GM19023 (cell line): ENCODE measurements around the gene TMED10.
"Not testable (repeated sequence)": the region's sequence is repeated elsewhere in the genome, so short reads cannot be mapped to it uniquely, and the experiment has no call there.

Source experiments
- ATAC-seq: cut with Tn5 transposase; IDR thresholded peaks from one replicate; pipeline ENCODE4 v1.9.1; 2021; ENCODE audit warnings: mild to moderate bottlenecking, moderate library complexity; ENCODE audit not compliant: unreplicated experiment

The TMED10 gene

DNA sequence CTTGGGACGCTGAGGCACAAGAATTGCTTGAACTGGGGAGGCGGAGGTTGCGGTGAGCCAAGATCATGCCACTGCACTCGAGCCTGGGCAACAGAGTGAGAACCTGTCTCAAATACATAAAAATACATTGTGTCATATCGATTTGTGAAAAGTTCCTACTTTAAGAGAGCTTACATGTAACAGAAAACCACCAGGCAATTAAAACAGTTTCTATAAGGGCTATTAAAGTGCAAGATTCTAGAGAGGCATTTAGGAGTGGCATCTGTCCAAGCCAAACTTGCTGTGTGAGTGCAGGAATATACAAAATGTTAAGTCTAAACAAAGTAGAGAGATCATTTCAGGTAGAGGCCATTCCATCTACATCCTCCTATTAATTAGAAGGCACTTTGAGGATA is 47.8 kb downstream of the TMED10 start:
- no peak for ATAC-seq

DNA sequence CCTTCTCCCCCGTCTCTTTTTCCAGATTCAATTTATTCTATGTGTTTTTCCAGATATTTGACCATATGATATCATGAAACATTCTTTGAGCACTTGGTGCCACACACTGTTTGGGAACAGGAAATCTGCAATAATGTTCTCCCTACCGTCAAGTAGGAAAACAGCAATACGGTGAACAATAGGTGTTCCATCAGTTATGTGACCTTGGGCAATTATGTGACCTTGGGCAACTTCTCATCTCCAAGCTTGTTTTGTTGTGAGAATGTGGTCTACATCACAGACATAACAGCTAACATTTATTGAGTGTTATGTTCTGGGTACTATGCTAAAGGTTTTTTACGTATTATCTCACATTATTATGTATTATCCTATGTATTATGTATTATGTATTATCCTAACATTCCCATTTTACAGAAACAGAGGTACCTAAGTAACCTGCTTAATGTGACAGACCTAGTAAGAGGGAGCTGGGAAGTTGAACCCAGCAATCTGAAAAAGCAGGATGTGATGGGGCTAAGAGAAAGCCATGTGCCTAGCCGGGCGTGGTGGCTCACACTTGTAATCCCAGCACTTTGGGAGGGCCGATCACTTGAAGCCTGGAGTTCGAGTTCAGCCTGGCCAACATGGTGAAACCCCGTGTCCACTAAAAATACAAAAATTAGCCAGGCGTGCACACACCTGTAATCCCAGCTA is 48.4 kb downstream of the TMED10 start:
- no peak for ATAC-seq

DNA sequence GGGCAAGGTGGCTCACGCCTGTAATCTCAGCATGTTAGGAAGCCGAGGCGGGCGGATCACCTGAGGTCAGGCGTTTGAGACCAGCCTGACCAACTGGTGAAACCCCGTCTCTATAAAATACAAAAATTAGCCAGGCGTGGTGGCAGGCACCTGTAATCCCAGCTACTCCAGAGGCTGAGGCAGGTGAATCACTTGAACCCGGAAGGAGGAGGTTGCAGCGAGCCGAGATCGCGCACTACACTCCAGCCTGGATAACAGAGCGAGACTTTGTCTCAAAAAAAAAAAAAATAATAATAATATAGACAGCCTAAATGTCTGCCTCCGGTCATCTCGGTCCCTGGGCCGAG is 49.0 kb downstream of the TMED10 start:
- not testable (repeated sequence) for ATAC-seq

DNA sequence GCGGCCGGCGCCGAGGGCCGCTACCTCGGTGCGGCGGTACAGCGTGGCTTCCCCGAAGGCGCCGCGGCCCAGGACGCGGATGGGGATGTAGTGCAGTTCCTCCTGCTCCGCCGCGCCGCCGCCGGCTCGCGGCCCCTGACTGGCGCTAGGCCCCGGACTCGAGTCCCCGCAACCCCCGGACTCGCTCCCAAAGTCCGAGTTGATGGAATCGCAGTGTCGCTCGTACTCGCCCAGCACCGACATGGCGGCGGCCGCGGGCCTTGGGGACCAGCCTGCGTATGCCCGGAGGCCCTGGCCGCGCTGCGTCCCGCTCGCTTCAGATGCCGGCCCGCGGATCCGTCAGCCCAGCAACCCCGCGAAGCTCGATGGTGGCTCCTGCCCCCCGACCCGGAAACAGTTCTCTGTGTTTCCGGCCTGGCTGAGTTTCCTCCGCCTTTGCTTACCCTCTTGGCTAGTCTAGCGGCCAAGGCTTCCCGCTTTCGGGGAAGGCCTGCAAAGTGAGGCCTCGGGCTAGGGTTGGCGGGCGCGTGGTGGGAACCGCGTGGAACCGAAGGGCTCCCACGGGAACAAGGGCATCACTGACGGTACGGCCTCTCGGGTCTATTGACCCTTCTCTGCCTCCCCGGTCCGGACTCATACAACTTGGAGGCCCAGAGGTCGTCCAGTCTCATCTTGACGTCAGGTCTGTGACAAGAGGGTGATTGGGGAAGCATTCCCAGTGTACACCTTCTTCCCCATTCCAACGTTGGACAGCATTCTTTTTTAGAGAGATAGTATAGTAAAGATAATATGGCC is 49.5 kb downstream of the TMED10 start, which contains the start of gene NEK9:
Gene NEK9, minus strand, starts transcription at position 370 of the 795 bp plus-strand sequence. Its CDS starts 127 bp downstream, at position 243.
- peak; percentile 86 for ATAC-seq

DNA sequence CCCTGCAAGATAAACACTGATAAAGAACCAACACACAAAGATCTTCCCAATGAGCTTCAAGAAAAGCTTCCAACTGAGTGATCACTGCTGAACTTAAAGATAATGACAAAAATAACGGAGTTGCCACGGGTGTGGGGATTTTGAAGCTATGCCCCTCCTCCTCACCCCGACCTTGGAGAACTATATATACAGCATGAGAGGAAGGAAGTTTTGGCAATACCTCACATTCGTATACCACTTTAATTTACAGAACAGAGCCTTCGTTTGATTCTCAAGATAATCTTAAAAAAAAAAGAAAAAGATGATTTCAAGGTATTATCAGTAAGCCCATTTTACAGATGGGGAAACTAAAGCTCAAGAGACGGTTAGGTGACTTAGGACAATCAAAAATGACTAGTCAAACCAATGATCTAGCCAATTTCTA is 50.3 kb downstream of the TMED10 start:
- no peak for ATAC-seq

DNA sequence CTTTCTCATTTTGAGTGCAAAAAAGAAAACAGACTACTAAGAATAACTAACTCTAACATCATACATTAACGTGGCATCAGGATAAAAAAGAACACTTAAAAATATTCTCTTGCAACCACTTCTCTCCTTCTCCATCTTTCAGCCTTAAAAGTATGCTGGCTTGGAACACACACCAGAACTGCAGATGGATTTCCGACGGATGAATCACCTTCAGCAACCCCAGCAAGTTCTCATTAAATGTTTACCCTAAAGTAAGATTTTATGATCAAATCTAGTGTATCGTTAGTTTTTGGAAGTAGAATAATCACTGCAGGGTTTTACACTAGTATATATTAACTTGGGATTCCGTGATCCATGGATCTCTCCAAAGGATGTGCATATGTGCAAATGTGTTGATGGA is 50.8 kb downstream of the TMED10 start:
- no peak for ATAC-seq

DNA sequence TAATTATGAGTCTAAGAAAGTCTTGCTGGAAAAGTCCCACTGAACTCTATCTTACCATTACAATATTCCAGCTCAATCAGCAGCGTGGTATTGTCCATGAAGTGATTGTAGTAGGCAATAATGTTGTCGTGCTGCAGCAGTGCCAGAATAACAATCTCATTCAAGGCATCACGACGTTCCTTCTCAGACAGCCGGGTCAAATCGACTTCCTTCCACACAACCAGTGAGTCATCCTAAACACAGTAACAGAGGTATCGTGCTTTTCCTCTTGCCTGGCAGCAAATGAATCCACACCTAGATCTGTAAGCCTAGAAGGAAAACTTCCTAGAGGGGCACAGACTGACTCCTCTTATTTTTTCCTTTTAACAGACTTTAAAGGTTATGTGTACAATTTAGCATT is 52.4 kb downstream of the TMED10 start:
- no peak for ATAC-seq

GRCh38 chr14:75121552-75121951 is 54.9 kb downstream of the TMED10 start:
- no peak for ATAC-seq

DNA sequence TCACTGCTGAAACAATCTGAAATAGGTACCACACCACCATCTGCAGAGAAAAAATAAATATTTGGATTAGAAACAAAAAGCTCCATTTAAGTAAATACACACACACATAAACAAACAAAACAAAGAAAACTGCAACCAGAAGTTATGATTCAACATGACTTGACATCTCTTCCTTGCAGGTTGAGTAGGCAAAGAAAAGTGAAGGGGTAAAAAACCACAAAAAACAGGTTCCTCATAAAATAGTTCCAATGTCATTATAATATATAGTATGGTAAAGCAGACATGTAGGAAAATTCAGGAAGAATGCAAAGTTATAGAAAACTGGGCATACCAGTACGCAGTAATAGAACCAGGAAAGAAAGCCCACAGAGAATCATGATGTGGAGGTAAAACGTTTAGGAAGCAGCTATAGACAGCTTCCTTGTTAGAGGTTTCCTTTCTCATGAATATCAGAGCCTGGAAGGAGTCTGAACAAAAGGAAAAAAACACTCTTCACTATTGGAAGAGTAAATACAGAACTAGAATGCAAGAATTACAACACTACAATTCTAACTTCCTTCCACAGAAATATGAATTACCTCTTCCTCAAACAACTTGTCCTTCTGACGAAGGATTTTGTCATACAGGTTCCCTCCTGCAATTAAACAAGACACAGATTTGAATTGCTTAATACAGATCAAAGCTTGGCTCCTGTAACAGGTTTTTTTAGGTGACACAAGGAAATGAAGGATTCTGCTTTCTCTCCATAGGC is 55.7 kb downstream of the TMED10 start:
- ATAC-seq = no peak

GRCh38 chr14:75119056-75119455 is 57.4 kb downstream of the TMED10 start:
- ATAC-seq = no peak

- no peak for ATAC-seq
Observed at GRCh38 chr14:75113932-75114539, 62.4 kb downstream of the TMED10 start.

DNA sequence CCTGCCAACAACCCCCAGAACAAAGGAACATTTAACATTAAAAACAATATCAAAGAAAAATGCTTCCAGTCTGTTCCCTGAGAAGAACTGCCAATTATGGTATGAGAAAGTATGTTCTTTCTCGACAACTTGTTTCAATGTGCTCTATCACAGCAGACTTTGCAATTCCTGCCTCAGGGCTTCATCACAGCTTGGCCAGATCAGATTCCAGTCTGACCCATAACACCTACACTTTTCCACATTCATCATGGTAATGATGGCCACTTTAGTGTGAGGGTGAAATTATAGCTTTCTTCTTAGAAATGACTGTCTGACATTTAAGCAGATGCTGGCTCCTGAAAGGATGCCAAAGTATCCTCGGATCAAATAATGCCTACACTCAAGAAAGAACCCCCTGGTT is 66.5 kb downstream of the TMED10 start:
- no peak for ATAC-seq

DNA sequence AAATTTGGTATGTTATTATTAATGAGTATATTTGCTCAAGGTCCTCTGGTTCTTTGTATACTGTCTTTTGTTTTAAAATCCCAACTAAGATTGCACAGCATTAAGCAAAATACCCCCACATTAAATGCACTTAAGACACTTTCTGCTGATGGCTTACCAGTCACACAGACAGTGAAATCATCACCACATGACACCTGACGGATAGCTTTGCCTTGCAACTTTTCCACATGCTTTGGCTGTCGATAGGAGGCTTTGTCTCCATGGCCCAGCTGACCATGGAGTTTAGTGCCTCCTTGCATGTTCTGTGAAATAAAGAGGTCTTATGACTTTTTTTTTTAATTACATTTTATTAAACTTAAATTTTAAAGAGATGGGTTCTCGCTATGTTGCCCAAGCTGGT is 69.2 kb downstream of the TMED10 start:
- no peak for ATAC-seq

DNA sequence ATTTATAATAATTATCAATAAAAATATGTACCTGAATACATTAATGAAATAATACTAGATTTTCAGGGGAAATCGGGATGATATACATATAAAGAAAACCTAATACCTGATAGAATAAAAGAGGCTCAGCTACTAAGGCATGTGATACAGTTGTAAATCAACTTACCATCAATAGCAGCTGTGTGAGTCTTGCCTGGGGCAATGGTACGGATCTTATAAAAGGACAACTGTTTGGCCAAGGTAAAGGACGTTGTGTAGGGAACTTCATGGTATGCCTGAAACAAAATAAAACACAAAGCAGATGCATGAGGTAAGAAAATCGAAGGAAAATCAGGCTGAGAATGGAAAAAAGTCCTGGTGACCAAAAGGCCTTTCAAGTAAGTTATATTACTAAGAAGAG is 74.9 kb downstream of the TMED10 start:
- ATAC-seq = no peak

- no peak for ATAC-seq
Observed at GRCh38 chr14:75098682-75099081, 77.7 kb downstream of the TMED10 start.

GRCh38 chr14:75098212-75098611 is 78.2 kb downstream of the TMED10 start:
- no peak for ATAC-seq

- ATAC-seq = no peak
Observed at GRCh38 chr14:75096959-75097358, 79.5 kb downstream of the TMED10 start.

- ATAC-seq = no peak
Observed at GRCh38 chr14:75095690-75096089, 80.7 kb downstream of the TMED10 start.

DNA sequence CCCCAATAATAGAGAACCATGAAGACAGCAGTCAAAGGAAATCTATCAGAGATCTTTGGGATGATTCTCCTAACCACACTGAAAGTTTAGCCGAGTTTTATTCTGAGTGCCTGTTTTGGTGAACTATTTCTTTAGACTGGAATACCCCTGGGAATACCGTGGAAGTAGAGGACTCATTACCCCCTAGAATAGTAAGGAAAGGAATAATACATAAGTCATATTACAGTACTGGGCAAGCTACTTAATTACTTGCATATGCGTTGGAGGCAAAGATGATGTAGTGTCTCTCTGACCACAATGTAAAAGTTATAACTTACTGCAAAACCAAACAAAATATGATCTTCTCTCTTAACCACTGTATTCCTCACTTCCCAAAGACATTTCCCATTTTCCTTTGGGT is 81.5 kb downstream of the TMED10 start:
- ATAC-seq = no peak

- no peak for ATAC-seq
Observed at GRCh38 chr14:75092698-75093097, 83.7 kb downstream of the TMED10 start.

- no peak for ATAC-seq
Observed at GRCh38 chr14:75091251-75091650, 85.2 kb downstream of the TMED10 start.
